ENCODE data around the gene SLC13A3. TPM values are rescaled to one million over a fixed set of nuclear protein-coding genes. Genes with fewer than 3 reads are reported as not detected.

The SLC13A3 gene
- total RNA-seq, 2 donors from 2014 or later, result 0.39 to 0.92 TPM

- intact Hi-C loops (cut with DNase I, micrococcal nuclease), result no loop called here
These were observed 109.9 kb downstream of the SLC13A3 start for GRCh38 chr20:46541229-46541935.

GRCh38 chr20:46539113-46539512 lies 112.1 kb downstream of the SLC13A3 start:
- DNase-seq (no peak), ATAC-seq (no peak)
- intact Hi-C loops (cut with DNase I, micrococcal nuclease), result no loop called here

More at GRCh38 chr20:46541229-46541935, 109.9 kb downstream of the SLC13A3 start:
- ATAC-seq (no peak), DNase-seq (no peak)

DNA sequence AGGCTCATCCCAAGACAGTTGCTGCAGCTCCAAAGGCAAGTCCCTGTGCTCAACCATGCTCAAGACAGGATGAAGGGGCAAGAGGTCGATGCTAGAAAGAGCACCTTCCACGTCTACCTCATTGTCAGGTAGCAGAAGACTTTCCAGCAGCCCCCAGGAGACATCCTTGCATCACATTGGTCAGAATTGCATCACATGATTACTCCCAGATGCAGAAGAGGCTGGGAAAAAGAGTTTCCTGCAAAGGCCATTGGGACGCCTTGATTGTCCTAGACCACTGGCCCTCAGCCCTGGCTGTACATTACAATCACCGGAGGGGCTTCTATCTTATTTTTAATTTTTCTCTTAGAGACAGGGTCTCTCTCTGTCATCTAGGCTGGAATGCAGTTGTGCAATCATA lies 120.6 kb downstream of the SLC13A3 start:
- ATAC-seq (no peak), DNase-seq (no peak)
- intact Hi-C loops (cut with DNase I, micrococcal nuclease), result no loop called here

- no peak for ATAC-seq
- DNase-seq, result no peak
- intact Hi-C loops (cut with DNase I, micrococcal nuclease), result loop anchor here in 1 of 2 donors (10.0 kb wide), 1 partner anchor 161 kb away; the partner anchor contains the start of gene TP53RK
These were observed 127.4 kb downstream of the SLC13A3 start for GRCh38 chr20:46523696-46524328.

DNA sequence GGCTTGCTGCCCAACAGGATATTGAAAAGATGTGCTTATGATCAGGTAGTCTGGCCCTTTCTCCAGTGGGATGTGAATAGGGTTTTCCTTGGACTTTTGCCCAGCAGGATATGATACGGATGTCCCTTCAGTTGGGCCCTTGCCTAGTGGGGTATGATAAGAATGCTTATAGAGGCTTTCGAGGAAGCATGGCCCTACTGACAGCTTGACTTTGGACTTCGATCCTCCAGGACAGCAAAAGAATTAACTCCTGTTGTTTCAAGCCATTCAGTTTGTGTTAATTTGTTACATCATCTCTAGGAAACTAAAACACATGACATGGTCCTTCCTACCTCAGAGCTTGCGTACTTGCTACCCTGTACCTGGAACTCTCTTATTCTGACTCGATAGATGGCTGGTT lies 128.2 kb downstream of the SLC13A3 start:
- DNase-seq, result no peak
- intact Hi-C loops (cut with DNase I, micrococcal nuclease), result loop anchor here in 1 of 2 donors (10.0 kb wide), 1 partner anchor 162 kb away; the partner anchor contains the start of gene TP53RK

DNA sequence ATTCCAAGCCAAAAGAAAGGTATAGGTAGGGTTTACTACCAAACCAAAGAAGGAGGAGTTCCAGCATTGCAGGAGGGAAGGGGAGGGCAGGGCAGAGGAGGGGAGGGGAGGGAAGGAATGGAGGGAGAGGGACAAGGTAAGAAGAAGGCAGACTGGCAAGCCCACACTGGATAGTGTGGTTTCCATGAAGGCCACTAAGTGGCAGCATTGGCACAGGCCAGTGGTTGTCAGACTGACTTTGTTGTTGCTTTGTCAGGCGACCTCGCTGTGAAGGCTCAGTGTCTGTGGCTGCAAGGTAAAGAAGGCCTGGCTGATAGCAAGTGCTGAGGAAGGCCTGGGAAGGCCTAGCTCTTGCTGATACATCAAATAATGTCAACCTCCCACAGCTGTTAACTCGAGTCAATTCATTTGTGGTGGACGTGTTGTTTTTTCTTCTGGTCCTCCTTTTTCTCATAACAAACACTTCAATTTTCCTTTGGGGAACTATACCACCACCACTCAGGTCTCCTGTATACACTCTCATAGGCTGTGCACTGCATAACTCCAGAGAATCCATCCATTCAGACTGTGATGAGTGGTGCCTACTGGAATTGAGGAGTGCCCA lies 130.2 kb downstream of the SLC13A3 start:
- ATAC-seq (peak; percentile 99), DNase-seq (peak in 1 of 2 donors; percentile 51)
- intact Hi-C loops (cut with DNase I, micrococcal nuclease), result loop anchor here in 1 of 2 donors (10.0 kb wide), 1 partner anchor 164 kb away; the partner anchor contains the start of gene TP53RK

More for the DNA sequence above, 128.2 kb downstream of the SLC13A3 start:
- ATAC-seq, result peak; percentile 53

- DNase-seq (no peak), ATAC-seq (no peak)
- intact Hi-C loops (cut with DNase I, micrococcal nuclease), result loop anchor here in 1 of 2 donors (10.0 kb wide), 1 partner anchor 164 kb away; the partner anchor contains the start of gene TP53RK
These were observed 130.7 kb downstream of the SLC13A3 start for GRCh38 chr20:46520540-46520939.

DNA sequence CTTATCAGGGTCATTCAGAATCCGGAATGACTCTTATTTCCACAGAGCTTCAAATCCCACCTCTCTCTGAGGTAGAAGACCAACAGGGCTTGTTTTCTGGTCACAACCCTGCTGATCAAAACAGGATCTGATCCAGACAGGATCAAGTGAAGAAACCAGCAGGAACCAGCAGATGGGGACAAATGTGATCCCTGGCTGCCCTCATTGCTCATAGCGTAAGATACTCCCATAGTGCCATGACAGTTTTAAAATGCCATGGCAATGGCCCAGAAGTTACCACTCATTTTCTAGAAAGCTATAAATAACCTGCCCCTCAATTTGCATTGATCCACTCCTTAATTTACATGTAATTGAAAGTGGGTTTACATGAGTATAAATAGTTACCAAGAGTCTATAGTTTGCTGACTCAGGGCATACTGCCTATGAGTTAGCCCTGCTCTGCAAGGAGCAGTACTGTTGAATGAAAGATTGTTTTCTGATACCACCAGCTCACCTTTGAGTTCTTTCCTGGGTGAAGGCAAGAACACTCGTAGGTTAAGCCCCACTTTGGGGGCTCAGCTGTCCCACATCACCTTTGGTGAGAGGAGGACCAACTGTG lies 131.7 kb downstream of the SLC13A3 start:
- DNase-seq, result no peak
- ATAC-seq, result no peak
- intact Hi-C loops (cut with DNase I, micrococcal nuclease), result loop anchor here in 1 of 2 donors (10.0 kb wide), 1 partner anchor 165 kb away; the partner anchor contains the start of gene TP53RK

GRCh38 chr20:46512943-46513844 lies 138.1 kb downstream of the SLC13A3 start, which contains the start of gene ZNF334:
Gene ZNF334 (minus strand): TSS chr20:46513559. CDS start chr20:46512102, 1,457 bp downstream.
- DNase-seq, result peak; percentile 59 to 87
- intact Hi-C loops (cut with DNase I, micrococcal nuclease), result no loop called here
- peak; percentile 99 for ATAC-seq

DNA sequence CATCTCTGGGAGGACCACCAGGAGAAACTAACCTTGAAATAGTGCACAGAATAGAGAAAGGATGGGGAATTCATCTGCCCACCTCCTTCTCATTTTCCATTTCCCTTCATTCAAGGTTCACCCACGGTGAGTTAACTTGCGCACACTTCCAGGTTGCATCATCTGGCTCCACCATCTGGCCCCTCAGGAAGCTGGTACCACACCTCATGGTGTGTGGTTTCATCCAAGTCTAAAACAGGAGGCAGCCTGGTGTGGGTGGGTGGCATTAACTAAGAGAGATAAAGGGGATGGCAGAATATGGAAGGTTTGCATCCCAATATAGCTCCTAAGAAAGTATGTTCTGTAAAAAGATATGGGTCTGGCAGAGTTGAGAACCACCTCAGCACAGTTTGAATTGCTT lies 141.7 kb downstream of the SLC13A3 start:
- intact Hi-C loops (cut with DNase I, micrococcal nuclease), result no loop called here
- DNase-seq, result no peak
- ATAC-seq, result no peak

Other genes starting within 250 kb of the SLC13A3 start
- 10 to 100 TPM; 25.3 to 30.2 TPM for gene ELMO2, start 244.8 kb downstream of the SLC13A3 start, total RNA-seq
- 1 to 10 TPM; 2.2 to 8.5 TPM for gene ZNF334, start 137.9 kb downstream of the SLC13A3 start, total RNA-seq
- gene OCSTAMP, start 100.8 kb downstream of the SLC13A3 start, total RNA-seq, result not detected
- gene TP53RK, start 38.0 kb upstream of the SLC13A3 start, total RNA-seq, result 1 to 10 TPM; 7.9 to 9.5 TPM
- gene SLC2A10, start 58.2 kb upstream of the SLC13A3 start, total RNA-seq, result 10 to 100 TPM; 29.1 to 29.6 TPM
- gene EYA2, start 243.4 kb upstream of the SLC13A3 start, total RNA-seq, result 10 to 100 TPM; 12.2 to 21.0 TPM